HEK293T (cell line): ENCODE results near the gene ALDH4A1.

Experiments used
- CTCF ChIA-PET: fragments of 350-600 bp; formaldehyde crosslinking; extraction: SDS; loops from one replicate; lab custom pipeline; 2021; ENCODE audit warnings: antibody characterized with exemption, inconsistent platforms; lab: Yijun Ruan, JAX
- POLR2A ChIA-PET: fragments of 350-600 bp; formaldehyde crosslinking; extraction: SDS; loops from one replicate; lab custom pipeline; 2020; ENCODE audit warnings: antibody characterized with exemption, inconsistent platforms; lab: Yijun Ruan, JAX
- DNase-seq: peaks from one replicate; pipeline ENCODE4 v3.0.0; 2012; ENCODE audit warnings: mixed read lengths; ENCODE audit errors: extremely low spot score
- ARNT ChIP-seq: fragments of 450-650 bp; IDR thresholded peaks from 2 replicates; pipeline ENCODE4 v1.6.1; 2017; ENCODE audit warnings: mild to moderate bottlenecking
- BHLHE40 ChIP-seq: fragments of 450-650 bp; IDR thresholded peaks from 2 replicates; pipeline ENCODE4 v1.6.1; 2016; ENCODE audit warnings: mild to moderate bottlenecking, moderate library complexity, borderline replicate concordance
- CTBP1 ChIP-seq: fragments of 450-650 bp; IDR thresholded peaks from 2 replicates; pipeline ENCODE4 v1.6.1; 2016; ENCODE audit warnings: borderline replicate concordance
- ELF4 ChIP-seq: fragments of 450-650 bp; IDR thresholded peaks from 2 replicates; pipeline ENCODE4 v1.6.1; 2017; ENCODE audit warnings: antibody characterized with exemption
- FOXA1 ChIP-seq: fragments of 450-650 bp; IDR thresholded peaks from 2 replicates; pipeline ENCODE4 v1.6.1; 2016; ENCODE audit warnings: mild to moderate bottlenecking
- FOXK2 ChIP-seq: fragments of 450-650 bp; IDR thresholded peaks from 2 replicates; pipeline ENCODE4 v1.6.1; 2016; ENCODE audit warnings: mild to moderate bottlenecking
- FOXM1 ChIP-seq: fragments of 450-650 bp; IDR thresholded peaks from 2 replicates; pipeline ENCODE4 v1.6.1; 2017; ENCODE audit warnings: mild to moderate bottlenecking, borderline replicate concordance
- HDGF ChIP-seq: fragments of 450-650 bp; IDR thresholded peaks from 2 replicates; pipeline ENCODE4 v1.6.1; 2017; ENCODE audit warnings: antibody characterized with exemption, borderline replicate concordance
- L3MBTL2 ChIP-seq: fragments of 450-650 bp; conservative IDR thresholded peaks from 2 replicates; pipeline ENCODE4 v1.6.1; 2016; ENCODE audit warnings: mild to moderate bottlenecking
- LEF1 ChIP-seq: fragments of 450-650 bp; IDR thresholded peaks from 2 replicates; pipeline ENCODE4 v1.6.1; 2017; ENCODE audit warnings: mild to moderate bottlenecking, borderline replicate concordance
- NFRKB ChIP-seq: fragments of 450-650 bp; IDR thresholded peaks from 2 replicates; pipeline ENCODE4 v1.6.1; 2016; ENCODE audit warnings: mild to moderate bottlenecking, moderate library complexity
- PKNOX1 ChIP-seq: fragments of 450-650 bp; IDR thresholded peaks from 2 replicates; pipeline ENCODE4 v1.6.1; 2016
- SP1 ChIP-seq: fragments of 450-650 bp; IDR thresholded peaks from 2 replicates; pipeline ENCODE4 v1.6.1; 2017
- SUZ12 ChIP-seq: fragments of 450-650 bp; IDR thresholded peaks from 2 replicates; pipeline ENCODE4 v1.6.1; 2016; ENCODE audit warnings: mild to moderate bottlenecking
- TARDBP ChIP-seq: fragments of 450-650 bp; IDR thresholded peaks from 2 replicates; pipeline ENCODE4 v1.6.1; 2016
- ZNF384 ChIP-seq: fragments of 450-650 bp; IDR thresholded peaks from 2 replicates; pipeline ENCODE4 v1.6.1; 2016

ALDH4A1 gene

DNA sequence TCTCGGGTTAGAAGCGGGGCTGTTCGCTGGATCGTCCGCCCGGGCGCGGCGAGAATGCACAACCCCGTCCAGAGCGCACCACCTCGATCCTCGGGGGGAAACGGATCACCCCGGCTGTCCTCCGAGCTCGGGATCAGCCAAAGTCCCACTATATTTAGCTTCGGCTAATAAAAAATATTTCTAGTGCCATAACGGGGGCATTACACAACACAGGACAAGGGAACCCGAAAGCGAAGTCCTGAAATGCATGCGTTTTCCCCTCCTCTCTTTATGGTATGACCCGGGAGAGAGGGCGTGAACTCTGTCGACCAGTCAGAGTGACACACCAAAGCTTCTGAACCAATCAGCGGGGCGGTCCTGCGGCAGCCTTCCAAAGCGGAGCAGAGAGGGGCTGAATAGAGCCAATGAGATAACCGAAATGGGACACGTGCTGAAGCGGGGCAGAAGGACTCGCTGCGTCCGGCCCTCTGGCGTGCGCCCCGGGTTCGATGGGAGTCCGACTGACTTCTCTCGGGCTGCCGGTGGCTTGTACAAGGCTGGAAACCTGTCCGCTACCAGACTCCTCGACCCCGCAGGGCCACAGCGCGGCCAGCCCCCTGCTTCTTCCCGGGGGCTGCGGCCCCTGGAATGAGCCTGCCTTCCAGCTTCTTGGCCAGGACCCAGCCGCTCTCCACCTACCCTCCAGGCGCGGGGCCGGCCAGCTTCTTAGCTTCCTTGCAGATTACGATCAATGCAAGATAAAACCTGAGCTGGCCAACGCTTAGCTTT is at the start of gene ALDH4A1:
ALDH4A1 (minus strand) TSS at position 33 of the 768 bp plus-strand sequence; CDS start at position 1, 32 bp downstream.
- CTCF ChIA-PET: interaction anchor here (1.2 to 1.8 kb wide), 2 partner anchors 10 to 18 kb away, joined by 6 to 13 read pairs; no protein-coding TSS in a partner anchor
- POLR2A ChIA-PET: interaction anchor here (0.6 to 1.3 kb wide), 13 partner anchors 9 to 201 kb away, joined by 3 to 4 read pairs (median 3); no protein-coding TSS in a partner anchor
- peak; percentile 97 for DNase-seq
- TF ChIP-seq PKNOX1 (peak; percentile 89), BHLHE40 (peak; percentile 92), L3MBTL2 (peak; percentile 96), FOXK2 (no peak), FOXM1 (peak; percentile 12; the same call in 1 of the 2 replicates)

- DNase-seq: no peak
- CTCF ChIA-PET: interaction anchor here (0.6 to 1.1 kb wide), 2 partner anchors 39 to 54 kb away, joined by 3 read pairs; no protein-coding TSS in a partner anchor
- POLR2A ChIA-PET: interaction anchor here (1.5 kb wide), 1 partner anchor 49 kb away, joined by 3 read pairs; the partner anchor contains the start of gene ALDH4A1
These were observed 49.5 kb upstream of the ALDH4A1 start for GRCh38 chr1:18951818-18952391.

GRCh38 chr1:18951416-18951815 is 49.1 kb upstream of the ALDH4A1 start:
- ChIA-PET POLR2A (interaction anchor here (1.5 kb wide), 1 partner anchor 49 kb away, joined by 3 read pairs; the partner anchor contains the start of gene ALDH4A1), CTCF (interaction anchor here (0.6 to 1.1 kb wide), 3 partner anchors 38 to 121 kb away, joined by 3 read pairs; no protein-coding TSS in a partner anchor)
- DNase-seq: no peak
- TF ChIP-seq BHLHE40: no peak
- no peak for TF ChIP-seq FOXA1
- TF ChIP-seq SP1: no peak
- TF ChIP-seq PKNOX1: no peak
- no peak for TF ChIP-seq FOXK2
- TF ChIP-seq SUZ12: no peak

More at GRCh38 chr1:18951818-18952391, 49.5 kb upstream of the ALDH4A1 start:
- TF ChIP-seq TARDBP: no peak
- TF ChIP-seq SP1: no peak
- no peak for TF ChIP-seq ARNT
- TF ChIP-seq CTBP1: no peak
- no peak for TF ChIP-seq FOXA1
- no peak for TF ChIP-seq PKNOX1

DNA sequence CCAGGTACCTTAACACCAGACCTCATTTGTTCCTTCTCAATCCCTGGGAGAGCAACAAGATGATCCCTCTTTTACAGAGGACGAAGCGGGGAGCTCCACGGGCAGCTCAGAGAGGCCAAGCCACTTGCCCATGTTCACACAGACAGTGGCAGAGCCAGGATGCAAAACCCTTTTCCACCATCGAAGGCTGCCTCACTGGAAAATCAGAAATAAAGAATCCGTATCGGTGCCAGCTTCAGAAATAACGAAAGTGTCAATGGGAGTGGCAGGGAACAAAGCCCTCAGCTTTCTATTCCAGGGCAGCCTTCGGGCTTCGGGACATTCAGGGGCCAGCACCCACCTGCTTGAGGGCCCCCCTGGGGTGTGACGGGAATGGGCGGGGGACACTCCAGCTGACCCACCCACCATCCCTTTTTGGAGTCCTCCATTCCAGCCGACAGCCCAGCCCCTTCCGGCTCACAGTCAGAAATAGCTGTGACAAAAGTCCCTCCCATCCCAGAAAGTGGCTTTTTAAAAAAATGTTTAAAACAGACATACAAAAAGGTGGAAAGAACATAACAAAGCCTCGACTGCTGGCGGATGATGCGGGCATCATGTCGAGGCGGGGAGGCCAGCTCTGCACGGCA is 48.2 kb upstream of the ALDH4A1 start:
- POLR2A ChIA-PET: interaction anchor here (0.6 to 1.5 kb wide), 2 partner anchors 29 to 128 kb away, joined by 3 to 5 read pairs; no protein-coding TSS in a partner anchor
- no peak for DNase-seq
- CTCF ChIA-PET: interaction anchor here (0.6 to 1.1 kb wide), 4 partner anchors 37 to 122 kb away, joined by 3 to 5 read pairs (median 3); no protein-coding TSS in a partner anchor
- TF ChIP-seq PKNOX1: no peak
- TF ChIP-seq FOXA1: no peak
- TF ChIP-seq NFRKB: no peak
- TF ChIP-seq FOXM1: no peak
- no peak for TF ChIP-seq ARNT
- no peak for TF ChIP-seq SUZ12
- no peak for TF ChIP-seq ELF4
- no peak for TF ChIP-seq HDGF
- no peak for TF ChIP-seq SP1
- no peak for TF ChIP-seq L3MBTL2
- TF ChIP-seq ZNF384: no peak
- TF ChIP-seq LEF1: no peak
- TF ChIP-seq BHLHE40: no peak

- CTCF ChIA-PET: interaction anchor here (0.6 kb wide), 2 partner anchors 42 to 62 kb away, joined by 3 to 5 read pairs; no protein-coding TSS in a partner anchor
- DNase-seq: no peak
- TF ChIP-seq ELF4 (no peak), BHLHE40 (no peak), L3MBTL2 (no peak), PKNOX1 (no peak), ARNT (no peak), LEF1 (no peak), FOXA1 (no peak), FOXK2 (no peak), TARDBP (no peak)
- POLR2A ChIA-PET: interaction anchor here (0.6 to 1.5 kb wide), 2 partner anchors 28 to 129 kb away, joined by 3 to 5 read pairs; no protein-coding TSS in a partner anchor
These were observed 47.5 kb upstream of the ALDH4A1 start for GRCh38 chr1:18949686-18950400.
